HepG2 (cell line): ENCODE data around the gene SHROOM1. TPM values are rescaled to one million over a fixed set of nuclear protein-coding genes. Genes with fewer than 3 reads are reported as not detected.

Source experiments
- DMAP1 ChIP-seq: IDR thresholded peaks from 2 replicates; pipeline ENCODE4 v1.6.1; 2016
- KDM1A ChIP-seq: IDR thresholded peaks from 2 replicates; pipeline ENCODE4 v1.6.1; 2016; ENCODE audit warnings: missing compliant biosample characterization
- ZNF224 ChIP-seq: sonication (generic); formaldehyde crosslinking; IDR thresholded peaks from 2 replicates; pipeline ENCODE4 v1.5.0; 2020; ENCODE audit warnings: mild to moderate bottlenecking, missing genetic modification reagents
- ZNF761 ChIP-seq: sonication (generic); formaldehyde crosslinking; conservative IDR thresholded peaks from 2 replicates; pipeline ENCODE4 v1.4.0; 2020; ENCODE audit warnings: mild to moderate bottlenecking, missing genetic modification reagents
- polyA plus RNA-seq, 8 experiments: library from polyadenylated mRNA; depleted of rRNA in 3 of 8; stranded (reverse) in 7 of 8; unstranded in 1 of 8; fragments of >200 nt; fragmentation: Illumina TruSeq in 4 of 8; extraction: Trizol in 4 of 8; gene quantifications; 2 replicates each; pipeline versions ENCODE4 v1.2.1 to v1.2.3, GENCODE V29; 2011 to 2016; ENCODE audit warnings: low read depth in 4 of 8, missing spikeins in 1 of 8, mixed read lengths in 1 of 8; ENCODE audit not compliant: insufficient read depth in 1 of 8
- total RNA-seq, 5 experiments: library from RNA; depleted of rRNA; stranded (reverse); fragments of >200 nt; fragmentation: Illumina TruSeq; extraction: Trizol; gene quantifications; 2 replicates each; pipeline ENCODE4 v1.2.3, GENCODE V29; 2016; ENCODE audit warnings: low read depth in 1 of 5
- TF ChIP-seq, protein P1 (sequence below): sonication (generic); formaldehyde crosslinking; IDR thresholded peaks from 2 replicates; pipeline ENCODE4 v1.4.0; 2020; ENCODE audit warnings: mild to moderate bottlenecking, missing genetic modification reagents, borderline replicate concordance
- TF ChIP-seq, protein P2 (sequence below): sonication (generic); formaldehyde crosslinking; IDR thresholded peaks from 2 replicates; pipeline ENCODE4 v1.4.0; 2020; ENCODE audit warnings: missing genetic modification reagents, mild to moderate bottlenecking, borderline replicate concordance
- TF ChIP-seq, protein P3 (sequence below): sonication (generic); formaldehyde crosslinking; IDR thresholded peaks from 2 replicates; pipeline ENCODE4 v1.4.0; 2020; ENCODE audit warnings: missing genetic modification reagents, borderline replicate concordance
- TF ChIP-seq, protein P4 (sequence below): sonication (generic); formaldehyde crosslinking; IDR thresholded peaks from 2 replicates; pipeline ENCODE4 v1.9.0; 2021; ENCODE audit warnings: missing genetic modification reagents, borderline replicate concordance

The SHROOM1 gene
- total and polyA plus RNA-seq, 2 of the 13 experiments (the other 11 are each of a cell fraction or from before 2014, with no cell fraction given): 18.2 to 25.7 TPM

DNA sequence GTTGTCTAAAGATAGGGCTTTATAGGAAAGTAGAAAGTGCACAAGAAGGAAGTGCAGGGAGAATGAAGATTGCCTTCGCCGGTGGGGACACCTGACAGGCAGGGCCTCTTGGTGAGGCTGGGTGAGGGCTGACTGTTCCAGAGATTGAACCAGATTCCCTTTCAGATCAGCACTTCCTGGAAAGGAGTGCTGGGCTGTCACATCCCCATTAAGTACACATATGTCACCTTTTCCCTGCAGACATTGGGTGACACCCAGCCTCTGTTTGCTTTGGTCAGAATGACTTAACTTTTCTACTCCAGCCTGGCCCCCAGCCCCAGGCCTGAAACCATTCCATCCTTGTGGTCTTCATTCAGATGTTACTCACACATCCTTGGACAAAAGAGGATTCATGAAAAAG lies 7.4 kb upstream of the SHROOM1 start (continued):
- TF ChIP-seq, protein P1, sequence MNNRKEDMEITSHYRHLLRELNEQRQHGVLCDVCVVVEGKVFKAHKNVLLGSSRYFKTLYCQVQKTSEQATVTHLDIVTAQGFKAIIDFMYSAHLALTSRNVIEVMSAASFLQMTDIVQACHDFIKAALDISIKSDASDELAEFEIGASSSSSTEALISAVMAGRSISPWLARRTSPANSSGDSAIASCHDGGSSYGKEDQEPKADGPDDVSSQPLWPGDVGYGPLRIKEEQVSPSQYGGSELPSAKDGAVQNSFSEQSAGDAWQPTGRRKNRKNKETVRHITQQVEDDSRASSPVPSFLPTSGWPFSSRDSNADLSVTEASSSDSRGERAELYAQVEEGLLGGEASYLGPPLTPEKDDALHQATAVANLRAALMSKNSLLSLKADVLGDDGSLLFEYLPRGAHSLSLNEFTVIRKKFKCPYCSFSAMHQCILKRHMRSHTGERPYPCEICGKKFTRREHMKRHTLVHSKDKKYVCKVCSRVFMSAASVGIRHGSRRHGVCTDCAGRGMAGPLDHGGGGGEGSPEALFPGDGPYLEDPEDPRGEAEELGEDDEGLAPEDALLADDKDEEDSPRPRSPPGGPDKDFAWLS (CRISPR knock-in tag): no peak
- TF ChIP-seq ZNF224: no peak
- no peak for TF ChIP-seq DMAP1 (CRISPR knock-in tag)
- TF ChIP-seq, protein P2, sequence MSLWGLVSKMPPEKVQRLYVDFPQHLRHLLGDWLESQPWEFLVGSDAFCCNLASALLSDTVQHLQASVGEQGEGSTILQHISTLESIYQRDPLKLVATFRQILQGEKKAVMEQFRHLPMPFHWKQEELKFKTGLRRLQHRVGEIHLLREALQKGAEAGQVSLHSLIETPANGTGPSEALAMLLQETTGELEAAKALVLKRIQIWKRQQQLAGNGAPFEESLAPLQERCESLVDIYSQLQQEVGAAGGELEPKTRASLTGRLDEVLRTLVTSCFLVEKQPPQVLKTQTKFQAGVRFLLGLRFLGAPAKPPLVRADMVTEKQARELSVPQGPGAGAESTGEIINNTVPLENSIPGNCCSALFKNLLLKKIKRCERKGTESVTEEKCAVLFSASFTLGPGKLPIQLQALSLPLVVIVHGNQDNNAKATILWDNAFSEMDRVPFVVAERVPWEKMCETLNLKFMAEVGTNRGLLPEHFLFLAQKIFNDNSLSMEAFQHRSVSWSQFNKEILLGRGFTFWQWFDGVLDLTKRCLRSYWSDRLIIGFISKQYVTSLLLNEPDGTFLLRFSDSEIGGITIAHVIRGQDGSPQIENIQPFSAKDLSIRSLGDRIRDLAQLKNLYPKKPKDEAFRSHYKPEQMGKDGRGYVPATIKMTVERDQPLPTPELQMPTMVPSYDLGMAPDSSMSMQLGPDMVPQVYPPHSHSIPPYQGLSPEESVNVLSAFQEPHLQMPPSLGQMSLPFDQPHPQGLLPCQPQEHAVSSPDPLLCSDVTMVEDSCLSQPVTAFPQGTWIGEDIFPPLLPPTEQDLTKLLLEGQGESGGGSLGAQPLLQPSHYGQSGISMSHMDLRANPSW (CRISPR knock-in tag): no peak
- TF ChIP-seq, protein P3, sequence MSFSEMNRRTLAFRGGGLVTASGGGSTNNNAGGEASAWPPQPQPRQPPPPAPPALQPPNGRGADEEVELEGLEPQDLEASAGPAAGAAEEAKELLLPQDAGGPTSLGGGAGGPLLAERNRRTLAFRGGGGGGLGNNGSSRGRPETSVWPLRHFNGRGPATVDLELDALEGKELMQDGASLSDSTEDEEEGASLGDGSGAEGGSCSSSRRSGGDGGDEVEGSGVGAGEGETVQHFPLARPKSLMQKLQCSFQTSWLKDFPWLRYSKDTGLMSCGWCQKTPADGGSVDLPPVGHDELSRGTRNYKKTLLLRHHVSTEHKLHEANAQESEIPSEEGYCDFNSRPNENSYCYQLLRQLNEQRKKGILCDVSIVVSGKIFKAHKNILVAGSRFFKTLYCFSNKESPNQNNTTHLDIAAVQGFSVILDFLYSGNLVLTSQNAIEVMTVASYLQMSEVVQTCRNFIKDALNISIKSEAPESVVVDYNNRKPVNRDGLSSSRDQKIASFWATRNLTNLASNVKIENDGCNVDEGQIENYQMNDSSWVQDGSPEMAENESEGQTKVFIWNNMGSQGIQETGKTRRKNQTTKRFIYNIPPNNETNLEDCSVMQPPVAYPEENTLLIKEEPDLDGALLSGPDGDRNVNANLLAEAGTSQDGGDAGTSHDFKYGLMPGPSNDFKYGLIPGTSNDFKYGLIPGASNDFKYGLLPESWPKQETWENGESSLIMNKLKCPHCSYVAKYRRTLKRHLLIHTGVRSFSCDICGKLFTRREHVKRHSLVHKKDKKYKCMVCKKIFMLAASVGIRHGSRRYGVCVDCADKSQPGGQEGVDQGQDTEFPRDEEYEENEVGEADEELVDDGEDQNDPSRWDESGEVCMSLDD (CRISPR knock-in tag): no peak
- no peak for TF ChIP-seq KDM1A
- TF ChIP-seq, protein P4, sequence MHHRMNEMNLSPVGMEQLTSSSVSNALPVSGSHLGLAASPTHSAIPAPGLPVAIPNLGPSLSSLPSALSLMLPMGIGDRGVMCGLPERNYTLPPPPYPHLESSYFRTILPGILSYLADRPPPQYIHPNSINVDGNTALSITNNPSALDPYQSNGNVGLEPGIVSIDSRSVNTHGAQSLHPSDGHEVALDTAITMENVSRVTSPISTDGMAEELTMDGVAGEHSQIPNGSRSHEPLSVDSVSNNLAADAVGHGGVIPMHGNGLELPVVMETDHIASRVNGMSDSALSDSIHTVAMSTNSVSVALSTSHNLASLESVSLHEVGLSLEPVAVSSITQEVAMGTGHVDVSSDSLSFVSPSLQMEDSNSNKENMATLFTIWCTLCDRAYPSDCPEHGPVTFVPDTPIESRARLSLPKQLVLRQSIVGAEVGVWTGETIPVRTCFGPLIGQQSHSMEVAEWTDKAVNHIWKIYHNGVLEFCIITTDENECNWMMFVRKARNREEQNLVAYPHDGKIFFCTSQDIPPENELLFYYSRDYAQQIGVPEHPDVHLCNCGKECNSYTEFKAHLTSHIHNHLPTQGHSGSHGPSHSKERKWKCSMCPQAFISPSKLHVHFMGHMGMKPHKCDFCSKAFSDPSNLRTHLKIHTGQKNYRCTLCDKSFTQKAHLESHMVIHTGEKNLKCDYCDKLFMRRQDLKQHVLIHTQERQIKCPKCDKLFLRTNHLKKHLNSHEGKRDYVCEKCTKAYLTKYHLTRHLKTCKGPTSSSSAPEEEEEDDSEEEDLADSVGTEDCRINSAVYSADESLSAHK (CRISPR knock-in tag): no peak
- no peak for TF ChIP-seq ZNF761 (CRISPR knock-in tag)
